Liver (tissue), 9 donors: ENCODE data around the gene XKR7. TPM values are rescaled to one million over a fixed set of nuclear protein-coding genes. Genes with fewer than 3 reads are reported as not detected.

Experiments
- DNase-seq: peaks from one replicate; pipeline ENCODE4 v3.0.0-alpha.2; 2017; ENCODE audit warnings: low spot score
- H3K27ac ChIP-seq, 2 donors: one replicate each; pipeline ENCODE4 v1.7.0; 2013; ENCODE audit warnings: inconsistent platforms in 2 of 2, low read length in 2 of 2, control low read depth in 1 of 2, low read depth in 1 of 2, mild to moderate bottlenecking in 1 of 2
- H3K27me3 ChIP-seq, 4 donors: one replicate each; pipeline versions ENCODE4 v1.6.1 to v1.7.0; 2013; ENCODE audit warnings: low read length in 3 of 4, inconsistent platforms in 1 of 4, mild to moderate bottlenecking in 1 of 4, moderate library complexity in 1 of 4; ENCODE audit not compliant: control insufficient read depth in 4 of 4, insufficient read depth in 4 of 4
- H3K36me3 ChIP-seq, 4 donors: one replicate each; pipeline versions ENCODE4 v1.6.1 to v1.7.0; 2013; ENCODE audit warnings: low read length in 3 of 4, mild to moderate bottlenecking in 3 of 4, low read depth in 1 of 4, moderate library complexity in 1 of 4; ENCODE audit not compliant: control insufficient read depth in 4 of 4, insufficient read depth in 3 of 4
- H3K4me1 ChIP-seq, 4 donors: one replicate each; pipeline versions ENCODE4 v1.6.1 to v1.7.0; 2013; ENCODE audit warnings: low read length in 3 of 4, mild to moderate bottlenecking in 3 of 4, moderate library complexity in 1 of 4; ENCODE audit not compliant: control insufficient read depth in 4 of 4, insufficient read depth in 4 of 4
- H3K4me3 ChIP-seq, 3 donors: one replicate each; pipeline versions ENCODE4 v1.6.1 to v1.7.0; 2013; ENCODE audit warnings: low read length in 3 of 3, control low read depth in 1 of 3, low read depth in 1 of 3, mild to moderate bottlenecking in 1 of 3
- H3K9ac ChIP-seq, 2 donors: one replicate each; pipeline ENCODE4 v1.7.0; 2013; ENCODE audit warnings: low read length in 2 of 2, mild to moderate bottlenecking in 2 of 2, moderate library complexity in 2 of 2, control low read depth in 1 of 2, low read depth in 1 of 2
- H3K9me3 ChIP-seq, 4 donors: one replicate each; pipeline versions ENCODE4 v1.6.1 to v1.7.0; 2013; ENCODE audit warnings: low read length in 3 of 4; ENCODE audit not compliant: control insufficient read depth in 4 of 4
- EGR1 ChIP-seq, 2 donors: IDR thresholded peaks; 2 replicates each; pipeline ENCODE4 v1.6.1; 2016 to 2018; ENCODE audit warnings: antibody characterized with exemption in 2 of 2, low read depth in 2 of 2
- FOXA1 ChIP-seq: IDR thresholded peaks from 2 replicates; pipeline ENCODE4 v1.6.1; 2016; ENCODE audit warnings: antibody characterized with exemption
- FOXA2 ChIP-seq: IDR thresholded peaks from 2 replicates; pipeline ENCODE4 v1.6.1; 2016; ENCODE audit warnings: antibody characterized with exemption
- JUND ChIP-seq, 2 donors: IDR thresholded peaks; 2 replicates each; pipeline ENCODE4 v1.6.1; 2016; ENCODE audit warnings: antibody characterized with exemption in 2 of 2
- NR2F2 ChIP-seq: IDR thresholded peaks from 2 replicates; pipeline ENCODE4 v1.6.1; 2016; ENCODE audit warnings: antibody characterized with exemption
- SP1 ChIP-seq: IDR thresholded peaks from 2 replicates; pipeline ENCODE4 v1.6.1; 2018; ENCODE audit warnings: antibody characterized with exemption, mild to moderate bottlenecking
- TAF1 ChIP-seq: conservative IDR thresholded peaks from 2 replicates; pipeline ENCODE4 v1.6.1; 2016; ENCODE audit warnings: antibody characterized with exemption, mild to moderate bottlenecking
- WGBS: extraction: QIAGEN DNeasy Blood & Tissue Kit; methylation state at CpG from one replicate; pipeline ENCODE4 v1.1.7; 2013; 5-methylcytosine and 5-hydroxymethylcytosine counted together
- polyA plus RNA-seq, 2 donors: library from polyadenylated mRNA; stranded (reverse) in 1 of 2; unstranded in 1 of 2; fragments of 200-250 nt in 1 of 2; fragments of >200 nt in 1 of 2; fragmentation: Nextera tagmentation in 1 of 2; extraction: Ambion mirVana in 1 of 2; gene quantifications; one replicate each; pipeline versions ENCODE4 v1.2.1 to v1.2.3, GENCODE V29; 2013 to 2015
- total RNA-seq, 2 donors: library from RNA; depleted of rRNA; stranded (reverse); fragments of >200 nt; gene quantifications; one replicate each; pipeline ENCODE4 v1.2.3, GENCODE V29; 2014
- TF ChIP-seq, protein P1 (sequence below): IDR thresholded peaks from 2 replicates; pipeline ENCODE4 v1.6.1; 2016; ENCODE audit warnings: antibody characterized with exemption
- TF ChIP-seq, protein P2 (sequence below): IDR thresholded peaks from 2 replicates; pipeline ENCODE4 v1.6.1; 2016; ENCODE audit warnings: antibody characterized with exemption, mild to moderate bottlenecking
- TF ChIP-seq, protein P3 (sequence below): IDR thresholded peaks from 2 replicates; pipeline ENCODE4 v1.6.1; 2016; ENCODE audit warnings: antibody characterized with exemption
- donor health status: healthy.
- donor health status: healthy.
- donor health status: healthy.
- donor health status: healthy.
- donor health status: healthy.

Gene XKR7
- total and polyA plus RNA-seq, 4 donors, result under 0.01 to 0.05 TPM; not detected in 2

DNA sequence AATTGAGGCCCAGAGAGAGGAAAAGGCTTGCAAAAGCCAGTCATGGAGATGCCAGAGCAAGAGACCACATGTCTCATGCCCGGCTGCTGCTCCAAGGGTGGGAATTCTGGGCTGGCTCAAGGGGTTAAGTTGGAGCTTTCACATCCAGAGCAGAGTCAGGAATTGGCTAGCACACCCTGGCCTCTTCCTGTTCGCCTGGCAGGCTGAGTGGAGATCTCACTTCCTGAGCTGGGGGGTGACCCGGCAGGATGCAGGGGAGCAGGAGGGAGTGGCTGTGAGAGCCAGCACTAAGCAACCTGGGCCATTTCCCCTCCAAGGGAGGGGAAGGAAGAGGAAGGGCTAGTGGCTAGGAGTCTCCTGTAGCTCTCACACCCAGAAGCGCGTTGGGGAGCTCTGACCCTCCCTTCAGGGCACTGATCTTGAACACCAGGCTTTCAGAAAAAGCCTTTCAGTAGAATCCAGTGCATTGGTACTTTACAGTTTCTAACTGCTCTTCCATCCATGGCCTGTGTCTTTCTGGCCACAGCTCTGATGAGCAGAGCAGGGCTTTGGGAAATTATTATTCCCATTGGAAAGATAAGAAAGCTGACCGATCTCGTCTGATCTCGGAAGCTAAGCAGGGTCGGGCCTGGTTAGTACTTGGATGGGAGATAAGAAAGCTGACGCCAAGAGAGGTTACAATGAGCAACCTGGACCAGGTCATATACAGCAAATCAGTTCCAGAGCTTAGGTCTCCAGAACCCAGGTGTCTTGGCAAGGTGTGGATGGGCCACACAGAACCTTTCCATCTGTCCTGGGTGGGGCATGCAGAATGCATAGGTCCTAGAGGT, 40.1 kb downstream of the XKR7 start:
- H3K4me3 ChIP-seq, result no peak overlapping the region
- H3K4me1 ChIP-seq, result peaks cover 0 to 2% (median 0%) of the 10 kb centered on the region in 4 donors
- no peak for DNase-seq
- H3K27me3 ChIP-seq, result peaks cover 0 to 2% (median 0%) of the 10 kb centered on the region in 4 donors
- WGBS, result 29% methylated on average over 10 of the region's 10 CpGs
- no peaks in the 10 kb centered on the region for H3K36me3 ChIP-seq
- no peak overlapping the region for H3K27ac ChIP-seq
- no peaks in the 10 kb centered on the region for H3K9me3 ChIP-seq
- TF ChIP-seq NR2F2 (peak; percentile 87), SP1 (peak; percentile 49)
- TF ChIP-seq, protein P1, sequence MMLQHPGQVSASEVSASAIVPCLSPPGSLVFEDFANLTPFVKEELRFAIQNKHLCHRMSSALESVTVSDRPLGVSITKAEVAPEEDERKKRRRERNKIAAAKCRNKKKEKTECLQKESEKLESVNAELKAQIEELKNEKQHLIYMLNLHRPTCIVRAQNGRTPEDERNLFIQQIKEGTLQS, result no peak
- TF ChIP-seq, protein P2, sequence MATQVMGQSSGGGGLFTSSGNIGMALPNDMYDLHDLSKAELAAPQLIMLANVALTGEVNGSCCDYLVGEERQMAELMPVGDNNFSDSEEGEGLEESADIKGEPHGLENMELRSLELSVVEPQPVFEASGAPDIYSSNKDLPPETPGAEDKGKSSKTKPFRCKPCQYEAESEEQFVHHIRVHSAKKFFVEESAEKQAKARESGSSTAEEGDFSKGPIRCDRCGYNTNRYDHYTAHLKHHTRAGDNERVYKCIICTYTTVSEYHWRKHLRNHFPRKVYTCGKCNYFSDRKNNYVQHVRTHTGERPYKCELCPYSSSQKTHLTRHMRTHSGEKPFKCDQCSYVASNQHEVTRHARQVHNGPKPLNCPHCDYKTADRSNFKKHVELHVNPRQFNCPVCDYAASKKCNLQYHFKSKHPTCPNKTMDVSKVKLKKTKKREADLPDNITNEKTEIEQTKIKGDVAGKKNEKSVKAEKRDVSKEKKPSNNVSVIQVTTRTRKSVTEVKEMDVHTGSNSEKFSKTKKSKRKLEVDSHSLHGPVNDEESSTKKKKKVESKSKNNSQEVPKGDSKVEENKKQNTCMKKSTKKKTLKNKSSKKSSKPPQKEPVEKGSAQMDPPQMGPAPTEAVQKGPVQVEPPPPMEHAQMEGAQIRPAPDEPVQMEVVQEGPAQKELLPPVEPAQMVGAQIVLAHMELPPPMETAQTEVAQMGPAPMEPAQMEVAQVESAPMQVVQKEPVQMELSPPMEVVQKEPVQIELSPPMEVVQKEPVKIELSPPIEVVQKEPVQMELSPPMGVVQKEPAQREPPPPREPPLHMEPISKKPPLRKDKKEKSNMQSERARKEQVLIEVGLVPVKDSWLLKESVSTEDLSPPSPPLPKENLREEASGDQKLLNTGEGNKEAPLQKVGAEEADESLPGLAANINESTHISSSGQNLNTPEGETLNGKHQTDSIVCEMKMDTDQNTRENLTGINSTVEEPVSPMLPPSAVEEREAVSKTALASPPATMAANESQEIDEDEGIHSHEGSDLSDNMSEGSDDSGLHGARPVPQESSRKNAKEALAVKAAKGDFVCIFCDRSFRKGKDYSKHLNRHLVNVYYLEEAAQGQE, result peak; percentile 39
- TF ChIP-seq, protein P3, sequence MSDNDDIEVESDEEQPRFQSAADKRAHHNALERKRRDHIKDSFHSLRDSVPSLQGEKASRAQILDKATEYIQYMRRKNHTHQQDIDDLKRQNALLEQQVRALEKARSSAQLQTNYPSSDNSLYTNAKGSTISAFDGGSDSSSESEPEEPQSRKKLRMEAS, result no peak
- H3K9ac ChIP-seq, result no peak overlapping the region

DNA sequence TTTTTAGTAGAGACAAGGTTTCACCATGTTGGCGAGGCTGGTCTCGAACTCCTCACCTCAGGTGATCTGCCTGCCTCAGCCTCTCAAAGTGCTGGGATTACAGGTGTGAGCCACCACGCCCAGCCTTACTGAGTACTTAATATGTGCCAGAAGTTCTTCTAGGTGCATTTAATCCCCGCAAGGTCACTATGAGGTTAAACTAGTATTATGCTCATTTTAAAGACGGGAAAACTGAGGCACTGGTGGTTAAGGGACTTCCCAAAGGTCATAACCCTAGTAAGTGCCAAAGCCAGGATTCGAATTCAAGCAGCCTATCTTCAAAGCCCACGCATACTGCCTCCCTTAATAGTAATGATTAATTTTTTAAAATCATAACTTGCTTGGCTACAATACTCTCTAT, 41.6 kb downstream of the XKR7 start:
- TF ChIP-seq FOXA1 (no peak), FOXA2 (no peak), TAF1 (no peak), SP1 (no peak), NR2F2 (no peak), JUND (IDR thresholded peaks at IDR 0.05) (no peak), EGR1 (IDR thresholded peaks at IDR 0.05; ENCODE audit: low read depth in 2 of 2) (no peak)
- TF ChIP-seq, protein P1, result no peak
- TF ChIP-seq, protein P2, result no peak
- Histone ChIP-seq H3K4me3 (no peak overlapping the region), H3K36me3 (no peaks in the 10 kb centered on the region), H3K27ac (no peak overlapping the region), H3K9me3 (no peaks in the 10 kb centered on the region), H3K27me3 (peaks cover 0 to 2% (median 0%) of the 10 kb centered on the region in 4 donors), H3K9ac (no peak overlapping the region), H3K4me1 (peaks cover 0 to 2% (median 0%) of the 10 kb centered on the region in 4 donors)
- DNase-seq, result no peak
- 75% methylated on average over 7 of the region's 7 CpGs for WGBS
